Naive B cell (primary cell): ENCODE results near the gene SMAD7. TPM values are rescaled to one million over a fixed set of nuclear protein-coding genes. Genes with fewer than 3 reads are reported as not detected.
A peak's percentile ranks its signal among the peaks of the same experiment; 100 is the strongest.

Experiments
- ATAC-seq, 2 donors: fragments of 150-1000 bp; cut with Tn5 transposase; 2 replicates each; pipeline ENCODE4 v1.10.0; 2021; ENCODE audit warnings: low read depth in 2 of 2, mild to moderate bottlenecking in 2 of 2, moderate library complexity in 2 of 2
- DNase-seq: peaks from one replicate; pipeline ENCODE4 v3.0.0; 2022
- H3K27ac Mint-ChIP-seq, 6 donors: one replicate each; pipeline ENCODE4 v1.8.0; 2020 to 2022; ENCODE audit warnings: mild to moderate bottlenecking in 6 of 6, mixed read lengths in 6 of 6, moderate library complexity in 5 of 6, inconsistent platforms in 2 of 6
- H3K27me3 Mint-ChIP-seq, 3 donors: one replicate each; pipeline ENCODE4 v1.8.0; 2021 to 2022; ENCODE audit warnings: mixed read lengths in 3 of 3, mild to moderate bottlenecking in 1 of 3
- H3K36me3 Mint-ChIP-seq, 2 donors: one replicate each; pipeline ENCODE4 v1.8.0; 2020 to 2022; ENCODE audit warnings: mixed read lengths in 2 of 2, inconsistent platforms in 1 of 2, mild to moderate bottlenecking in 1 of 2
- H3K4me1 Mint-ChIP-seq, 3 donors: one replicate each; pipeline ENCODE4 v1.8.0; 2020 to 2022; ENCODE audit warnings: mixed read lengths in 3 of 3, inconsistent platforms in 1 of 3, mild to moderate bottlenecking in 1 of 3, moderate library complexity in 1 of 3
- H3K4me3 Mint-ChIP-seq, 8 donors: one replicate each; pipeline ENCODE4 v1.8.0; 2020 to 2022; ENCODE audit warnings: mild to moderate bottlenecking in 8 of 8, mixed read lengths in 8 of 8, moderate library complexity in 8 of 8, inconsistent platforms in 2 of 8
- H3K9me3 Mint-ChIP-seq, 7 donors: one replicate each; pipeline ENCODE4 v1.8.0; 2020 to 2022; ENCODE audit warnings: mixed read lengths in 7 of 7, mild to moderate bottlenecking in 5 of 7, inconsistent platforms in 2 of 7, moderate library complexity in 1 of 7
- polyA plus RNA-seq, 6 donors: library from polyadenylated mRNA; unstranded; fragments of 300-500 nt; fragmentation: Illumina TruSeq; gene quantifications; one replicate each; pipeline ENCODE4 v1.2.3, GENCODE V29; 2021; ENCODE audit warnings: low read depth in 6 of 6

SMAD7 gene
- polyA plus RNA-seq, 6 donors from 2014 or later: 0.47 to 3.7 (median 1.6) TPM

DNA sequence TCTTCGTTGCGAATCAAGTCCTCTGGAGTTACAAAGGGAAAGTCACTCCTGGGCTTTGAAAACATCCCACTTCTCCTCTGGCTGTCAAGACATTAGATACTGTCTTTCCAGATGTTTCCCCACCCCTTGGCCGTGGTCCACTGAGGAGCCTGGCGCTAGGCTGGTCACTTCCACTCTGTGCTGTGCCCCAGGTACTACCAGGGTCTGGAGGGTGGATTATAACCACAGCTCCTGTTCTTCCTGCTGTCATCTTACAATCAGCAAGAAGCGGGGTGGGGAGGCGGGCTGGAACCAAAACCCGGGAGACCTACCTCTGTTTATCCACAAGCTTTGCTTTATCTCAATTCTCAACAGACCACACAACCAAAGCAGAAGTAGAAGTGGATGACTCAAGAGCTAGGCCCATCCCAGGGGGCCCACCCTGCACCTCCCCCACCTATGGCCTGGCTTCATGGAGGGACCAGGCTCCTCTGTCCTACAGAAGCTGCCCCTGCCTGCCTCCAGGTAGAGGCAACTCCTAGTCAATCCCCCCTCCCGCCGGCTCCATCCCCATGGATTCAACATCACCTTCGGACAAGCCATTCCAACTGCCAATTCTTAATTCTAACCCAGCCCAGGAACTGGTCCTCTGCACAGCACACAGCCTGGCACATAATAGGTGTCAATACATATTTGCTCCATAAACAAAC lies 17.8 kb downstream of the SMAD7 start:
- peak; percentile 42 for DNase-seq

GRCh38 chr18:48932462-48932818 lies 18.3 kb downstream of the SMAD7 start:
- Mint-ChIP-seq H3K27ac (peak overlapping the region; percentile 87 to 100 (median 92)), H3K4me1 (peaks cover 75 to 98% (median 75%) of the 10 kb centered on the region in 3 donors), H3K9me3 (no peaks in the 10 kb centered on the region), H3K36me3 (no peaks in the 10 kb centered on the region), H3K4me3 (peak overlapping the region; percentile 17 to 80 (median 50)), H3K27me3 (no peaks in the 10 kb centered on the region)
- no peak for DNase-seq
- ATAC-seq: no peak

More for the DNA sequence above, 17.8 kb downstream of the SMAD7 start:
- peaks cover 71 to 98% (median 73%) of the 10 kb centered on the region in 3 donors for H3K4me1 Mint-ChIP-seq
- no peaks in the 10 kb centered on the region for H3K27me3 Mint-ChIP-seq
- peak; percentile 18 to 29 for ATAC-seq
- H3K27ac Mint-ChIP-seq: peak overlapping the region in 5 of 6 donors; percentile 87 to 100 (median 92)
- H3K36me3 Mint-ChIP-seq: no peaks in the 10 kb centered on the region
- no peaks in the 10 kb centered on the region for H3K9me3 Mint-ChIP-seq
- H3K4me3 Mint-ChIP-seq: peak overlapping the region in 7 of 8 donors; percentile 28 to 83 (median 53)

GRCh38 chr18:48931680-48932461 lies 18.9 kb downstream of the SMAD7 start:
- H3K4me3 Mint-ChIP-seq: peak overlapping the region; percentile 17 to 80 (median 50)
- no peak for ATAC-seq

DNA sequence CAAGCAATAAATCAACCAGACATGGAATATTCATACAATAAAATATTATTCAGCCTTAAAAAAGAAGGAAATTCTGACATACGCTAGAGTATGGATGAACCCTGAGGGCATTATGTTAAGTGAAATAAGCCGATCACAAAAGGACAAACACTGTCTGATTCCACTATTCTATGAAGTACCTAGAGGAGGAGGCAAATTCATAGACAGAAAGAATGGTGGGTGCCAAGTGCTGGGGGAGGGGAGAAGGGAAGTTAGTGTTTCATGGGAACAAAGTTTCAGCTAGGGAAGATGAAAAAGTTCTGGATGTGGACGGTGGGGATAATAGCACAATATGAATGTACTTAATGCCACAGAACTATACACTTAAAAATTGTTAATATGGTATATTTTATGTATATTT lies 19.8 kb downstream of the SMAD7 start:
- peaks cover 80 to 99% (median 84%) of the 10 kb centered on the region in 3 donors for H3K4me1 Mint-ChIP-seq
- peak overlapping the region; percentile 7 to 100 (median 47) for H3K27ac Mint-ChIP-seq
- H3K4me3 Mint-ChIP-seq: peak overlapping the region in 1 of 8 donors; percentile 5
- ATAC-seq (no peak), DNase-seq (no peak)
- H3K27me3 Mint-ChIP-seq: no peaks in the 10 kb centered on the region
- no peaks in the 10 kb centered on the region for H3K36me3 Mint-ChIP-seq
- no peaks in the 10 kb centered on the region for H3K9me3 Mint-ChIP-seq

More at GRCh38 chr18:48931680-48932461, 18.9 kb downstream of the SMAD7 start:
- H3K36me3 Mint-ChIP-seq: no peaks in the 10 kb centered on the region
- no peaks in the 10 kb centered on the region for H3K9me3 Mint-ChIP-seq
- H3K27ac Mint-ChIP-seq: peak overlapping the region; percentile 83 to 100 (median 92)
- H3K27me3 Mint-ChIP-seq: no peaks in the 10 kb centered on the region
- no peak for DNase-seq
- peaks cover 78 to 99% (median 79%) of the 10 kb centered on the region in 3 donors for H3K4me1 Mint-ChIP-seq

DNA sequence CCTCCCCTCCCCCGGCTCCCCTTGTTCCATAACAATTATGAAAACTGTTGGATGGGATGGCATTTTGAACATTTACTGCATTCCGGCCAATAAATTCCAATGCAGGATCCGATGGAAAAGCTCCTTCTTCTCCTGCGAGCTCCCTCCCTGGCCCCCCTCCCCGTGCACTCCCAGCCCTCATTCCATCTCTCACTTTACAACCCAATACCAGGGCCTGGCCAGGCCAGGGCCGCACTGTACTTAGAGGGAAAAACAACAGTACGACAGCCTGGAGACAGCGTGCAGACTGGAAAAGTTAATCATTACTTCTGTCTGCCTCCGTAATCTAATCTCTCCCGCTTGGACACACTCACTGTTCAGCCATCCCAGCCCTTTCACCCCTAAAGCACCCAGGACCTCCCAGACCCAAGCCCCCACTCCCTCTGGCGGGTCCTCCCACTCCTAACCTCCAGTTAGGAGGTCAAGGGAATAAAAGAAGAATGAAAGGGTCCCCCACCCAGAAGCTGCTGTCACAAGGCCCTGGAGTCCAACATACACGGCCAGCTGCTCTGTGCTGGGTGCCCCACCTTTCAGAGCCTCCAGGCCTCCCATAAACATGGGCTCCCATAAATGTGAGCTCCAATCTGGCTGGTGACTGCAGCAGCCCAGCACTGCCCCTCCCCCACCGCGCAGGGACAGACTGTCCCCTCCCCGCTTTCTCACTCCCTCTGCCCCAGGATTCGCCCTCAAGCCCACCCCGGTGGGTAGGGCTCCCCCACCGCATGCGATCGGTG lies 20.6 kb downstream of the SMAD7 start:
- peak overlapping the region; percentile 67 to 100 (median 88) for H3K27ac Mint-ChIP-seq
- no peaks in the 10 kb centered on the region for H3K27me3 Mint-ChIP-seq
- DNase-seq (no peak), ATAC-seq (no peak)
- peak overlapping the region in 6 of 8 donors; percentile 1 to 82 (median 30) for H3K4me3 Mint-ChIP-seq
- H3K4me1 Mint-ChIP-seq: peaks cover 76 to 97% (median 84%) of the 10 kb centered on the region in 3 donors
- H3K36me3 Mint-ChIP-seq: no peaks in the 10 kb centered on the region
- no peaks in the 10 kb centered on the region for H3K9me3 Mint-ChIP-seq

GRCh38 chr18:48929212-48929612 lies 21.6 kb downstream of the SMAD7 start:
- H3K9me3 Mint-ChIP-seq: no peaks in the 10 kb centered on the region
- no peaks in the 10 kb centered on the region for H3K36me3 Mint-ChIP-seq
- H3K27me3 Mint-ChIP-seq: no peaks in the 10 kb centered on the region
- H3K27ac Mint-ChIP-seq: peak overlapping the region; percentile 97 to 100 (median 100)
- ATAC-seq (no peak), DNase-seq (no peak)
- H3K4me1 Mint-ChIP-seq: peaks cover 75 to 97% (median 87%) of the 10 kb centered on the region in 3 donors
- peak overlapping the region; percentile 35 to 90 (median 86) for H3K4me3 Mint-ChIP-seq

DNA sequence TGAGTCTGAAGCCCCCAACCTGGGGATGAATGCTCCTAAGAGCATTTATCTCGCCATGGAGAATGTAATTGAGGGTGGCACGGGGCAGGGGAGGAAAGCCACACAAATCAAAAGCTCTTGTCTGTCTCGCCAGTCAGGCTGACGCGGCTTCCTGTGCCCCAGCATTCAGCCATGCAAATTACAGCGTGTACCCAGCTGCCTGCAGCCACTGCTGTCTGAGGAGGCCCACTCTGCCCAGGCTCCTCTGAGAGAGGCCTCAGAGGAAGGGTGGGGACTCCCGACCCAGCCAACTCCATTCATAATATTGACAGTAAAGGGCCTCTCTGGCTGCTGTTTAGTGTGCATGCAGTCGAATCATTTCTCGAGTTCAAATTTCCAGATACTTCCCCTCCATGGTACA lies 22.0 kb downstream of the SMAD7 start:
- peak; percentile 88 for DNase-seq
- peak; percentile 93 to 94 for ATAC-seq
- Mint-ChIP-seq H3K4me1 (peaks cover 75 to 97% (median 91%) of the 10 kb centered on the region in 3 donors), H3K9me3 (no peaks in the 10 kb centered on the region), H3K27ac (peak overlapping the region; percentile 97 to 100 (median 100)), H3K36me3 (no peaks in the 10 kb centered on the region), H3K27me3 (no peaks in the 10 kb centered on the region), H3K4me3 (peak overlapping the region; percentile 35 to 90 (median 86))

DNA sequence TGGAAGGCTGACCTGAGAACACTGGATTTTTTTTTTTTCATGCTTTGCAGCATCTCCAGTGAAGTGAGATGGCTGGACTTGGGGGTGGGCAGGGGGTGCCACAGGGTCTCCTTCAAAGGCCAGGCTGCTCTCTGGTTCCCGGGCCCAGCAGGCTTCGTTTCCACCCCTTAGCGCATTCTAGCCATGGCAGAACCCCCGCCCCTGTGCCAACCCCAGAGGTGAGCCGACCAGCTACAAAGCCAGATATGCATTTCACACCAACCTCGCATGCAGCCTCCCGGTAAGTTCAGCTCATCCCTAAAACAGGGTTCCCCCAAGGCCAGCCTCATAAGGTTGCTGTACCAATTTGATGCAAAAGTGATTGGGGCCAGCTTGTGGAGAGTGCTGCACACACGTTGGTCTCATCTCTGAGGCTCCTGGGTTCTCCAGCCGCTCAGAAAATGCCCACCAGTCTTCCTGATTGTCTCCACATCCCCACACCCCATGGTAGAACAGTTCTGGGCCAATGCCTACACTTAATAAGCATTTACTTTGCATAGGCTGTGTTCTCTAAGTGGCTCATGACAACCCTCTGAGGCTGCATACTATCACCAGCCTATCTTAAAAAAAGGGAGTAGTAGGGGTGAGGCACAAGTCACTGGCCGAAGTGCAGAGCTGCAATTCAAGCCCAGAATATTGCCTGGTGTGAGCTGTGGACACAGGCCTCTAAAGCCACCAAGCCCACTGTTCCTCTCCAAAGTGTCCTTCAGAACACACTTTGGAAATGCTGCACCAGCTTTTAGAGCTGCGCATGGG lies 23.3 kb downstream of the SMAD7 start:
- Mint-ChIP-seq H3K9me3 (no peaks in the 10 kb centered on the region), H3K27me3 (no peaks in the 10 kb centered on the region), H3K4me3 (peak overlapping the region in 6 of 8 donors; percentile 42 to 85 (median 62)), H3K4me1 (peaks cover 76 to 97% (median 93%) of the 10 kb centered on the region in 3 donors), H3K27ac (peak overlapping the region in 5 of 6 donors; percentile 97 to 100 (median 100)), H3K36me3 (no peaks in the 10 kb centered on the region)
- DNase-seq: no peak
- ATAC-seq: no peak

GRCh38 chr18:48926420-48926857 lies 24.3 kb downstream of the SMAD7 start:
- Mint-ChIP-seq H3K9me3 (no peaks in the 10 kb centered on the region), H3K4me1 (peaks cover 71 to 91% (median 84%) of the 10 kb centered on the region in 3 donors), H3K27me3 (no peaks in the 10 kb centered on the region), H3K36me3 (no peaks in the 10 kb centered on the region), H3K27ac (peak overlapping the region in 4 of 6 donors; percentile 90 to 100 (median 94)), H3K4me3 (peak overlapping the region in 1 of 8 donors; percentile 54)
- DNase-seq (no peak), ATAC-seq (no peak)

- H3K27me3 Mint-ChIP-seq: no peaks in the 10 kb centered on the region
- no peaks in the 10 kb centered on the region for H3K9me3 Mint-ChIP-seq
- no peak for DNase-seq
- H3K4me3 Mint-ChIP-seq: peak overlapping the region in 2 of 8 donors; percentile 78 to 85
- H3K27ac Mint-ChIP-seq: peak overlapping the region in 4 of 6 donors; percentile 28 to 100 (median 72)
- no peak for ATAC-seq
- peaks cover 64 to 81% (median 75%) of the 10 kb centered on the region in 3 donors for H3K4me1 Mint-ChIP-seq
- peaks cover 1 to 5% of the 10 kb centered on the region in 2 donors for H3K36me3 Mint-ChIP-seq
These were observed 25.3 kb downstream of the SMAD7 start for GRCh38 chr18:48925491-48925780.

- ATAC-seq (no peak), DNase-seq (no peak)
- H3K27me3 Mint-ChIP-seq: no peaks in the 10 kb centered on the region
- peak overlapping the region; percentile 64 to 100 (median 78) for H3K27ac Mint-ChIP-seq
- H3K9me3 Mint-ChIP-seq: no peaks in the 10 kb centered on the region
- H3K36me3 Mint-ChIP-seq: peaks cover 5 to 6% of the 10 kb centered on the region in 2 donors
- H3K4me1 Mint-ChIP-seq: peaks cover 58 to 76% (median 69%) of the 10 kb centered on the region in 3 donors
- H3K4me3 Mint-ChIP-seq: peak overlapping the region; percentile 25 to 86 (median 74)
These were observed 25.9 kb downstream of the SMAD7 start for GRCh38 chr18:48924630-48925490.
